Vagina (tissue), 2 donors: ENCODE results near the gene NUCB2.

Experiments used
- CTCF ChIP-seq, 3 experiments: fragments of 450-650 bp in 2 of 3; fragments of 200-600 bp in 1 of 3; sonication (generic) in 1 of 3; IDR thresholded peaks; one replicate each; pipeline ENCODE4 v1.5.1; 2017 to 2019; ENCODE audit warnings: antibody characterized with exemption in 3 of 3, mild to moderate bottlenecking in 2 of 3, moderate library complexity in 2 of 3
- POLR2A ChIP-seq, 2 donors: fragments of 450-650 bp; IDR thresholded peaks; one replicate each; pipeline ENCODE4 v1.6.1; 2017; ENCODE audit warnings: antibody characterized with exemption in 2 of 2, mild to moderate bottlenecking in 2 of 2, moderate library complexity in 2 of 2
- POLR2AphosphoS5 ChIP-seq, 2 donors: sonication (generic); formaldehyde crosslinking; IDR thresholded peaks; one replicate each; pipeline ENCODE4 v1.9.0; 2017; ENCODE audit warnings: antibody characterized with exemption in 2 of 2, mild to moderate bottlenecking in 2 of 2, low read depth in 1 of 2; ENCODE audit not compliant: insufficient read depth in 1 of 2

GRCh38 chr11:17300372-17300771, 23.8 kb downstream of the NUCB2 start:
- TF ChIP-seq CTCF (IDR thresholded peaks at IDR 0.05) (no peak), POLR2AphosphoS5 (IDR thresholded peaks at IDR 0.05; ENCODE audit: insufficient read depth in 1 of 2, low read depth in 1 of 2) (no peak), POLR2A (IDR thresholded peaks at IDR 0.05) (no peak)
